HepG2 (cell line): ENCODE data around the gene UPF3A. TPM values are rescaled to one million over a fixed set of nuclear protein-coding genes. Genes with fewer than 3 reads are reported as not detected.
A peak's percentile ranks its signal among the peaks of the same experiment; 100 is the strongest.

ENCODE experiments used
- FOXM1 ChIP-seq: sonication (generic); formaldehyde crosslinking; IDR thresholded peaks from 2 replicates; pipeline ENCODE4 v1.5.0; 2020; ENCODE audit warnings: missing genetic modification reagents
- KLF13 ChIP-seq: sonication (generic); formaldehyde crosslinking; IDR thresholded peaks from 2 replicates; pipeline ENCODE4 v1.4.0; 2020; ENCODE audit warnings: mild to moderate bottlenecking, missing genetic modification reagents
- MBD4 ChIP-seq: IDR thresholded peaks from 2 replicates; pipeline ENCODE4 v1.6.1; 2012; ENCODE audit warnings: low read length, inconsistent platforms, borderline replicate concordance
- TIGD3 ChIP-seq: sonication (generic); formaldehyde crosslinking; IDR thresholded peaks from 2 replicates; pipeline ENCODE4 v1.5.1; 2020; ENCODE audit warnings: mild to moderate bottlenecking, missing genetic modification reagents, borderline replicate concordance
- ZBTB7A ChIP-seq: sonication (generic); formaldehyde crosslinking; IDR thresholded peaks from 2 replicates; pipeline ENCODE4 v1.8.0; 2022; ENCODE audit warnings: mild to moderate bottlenecking, missing genetic modification reagents
- ZEB1 ChIP-seq: IDR thresholded peaks from 2 replicates; pipeline ENCODE4 v1.6.1; 2012; ENCODE audit warnings: mild to moderate bottlenecking, low read depth, inconsistent platforms; ENCODE audit not compliant: insufficient replicate concordance
- ZNF20 ChIP-seq: sonication (generic); formaldehyde crosslinking; IDR thresholded peaks from 2 replicates; pipeline ENCODE4 v1.4.0; 2020; ENCODE audit warnings: mild to moderate bottlenecking, moderate library complexity, missing genetic modification reagents
- ZNF329 ChIP-seq: sonication (generic); formaldehyde crosslinking; IDR thresholded peaks from 2 replicates; pipeline ENCODE4 v1.9.0; 2021; ENCODE audit warnings: low read depth, mild to moderate bottlenecking, missing genetic modification reagents
- polyA plus RNA-seq, 8 experiments: library from polyadenylated mRNA; depleted of rRNA in 3 of 8; stranded (reverse) in 7 of 8; unstranded in 1 of 8; fragments of >200 nt; fragmentation: Illumina TruSeq in 4 of 8; extraction: Trizol in 4 of 8; gene quantifications; 2 replicates each; pipeline versions ENCODE4 v1.2.1 to v1.2.3, GENCODE V29; 2011 to 2016; ENCODE audit warnings: low read depth in 4 of 8, missing spikeins in 1 of 8, mixed read lengths in 1 of 8; ENCODE audit not compliant: insufficient read depth in 1 of 8
- total RNA-seq, 5 experiments: library from RNA; depleted of rRNA; stranded (reverse); fragments of >200 nt; fragmentation: Illumina TruSeq; extraction: Trizol; gene quantifications; 2 replicates each; pipeline ENCODE4 v1.2.3, GENCODE V29; 2016; ENCODE audit warnings: low read depth in 1 of 5
- TF ChIP-seq, protein P1 (sequence below): sonication (generic); formaldehyde crosslinking; conservative IDR thresholded peaks from 2 replicates; pipeline ENCODE4 v1.4.0; 2020; ENCODE audit warnings: missing genetic modification reagents
- TF ChIP-seq, protein P2 (sequence below): sonication (generic); formaldehyde crosslinking; IDR thresholded peaks from 2 replicates; pipeline ENCODE4 v1.4.0; 2020; ENCODE audit warnings: missing genetic modification reagents, mild to moderate bottlenecking, borderline replicate concordance
- TF ChIP-seq, protein P3 (sequence below), 2 experiments: fragments of 450-650 bp in 1 of 2; sonication (generic) in 1 of 2; formaldehyde crosslinking in 1 of 2; IDR thresholded peaks; 2 replicates each; pipeline versions ENCODE4 v1.6.1 to v1.8.0; 2016 to 2022; ENCODE audit warnings: antibody characterized with exemption in 1 of 2, mild to moderate bottlenecking in 1 of 2, missing genetic modification reagents in 1 of 2

Gene UPF3A
- total and polyA plus RNA-seq, 2 of the 13 experiments (the other 11 are each of a cell fraction or from before 2014, with no cell fraction given), result 60.2 to 63.8 TPM

DNA sequence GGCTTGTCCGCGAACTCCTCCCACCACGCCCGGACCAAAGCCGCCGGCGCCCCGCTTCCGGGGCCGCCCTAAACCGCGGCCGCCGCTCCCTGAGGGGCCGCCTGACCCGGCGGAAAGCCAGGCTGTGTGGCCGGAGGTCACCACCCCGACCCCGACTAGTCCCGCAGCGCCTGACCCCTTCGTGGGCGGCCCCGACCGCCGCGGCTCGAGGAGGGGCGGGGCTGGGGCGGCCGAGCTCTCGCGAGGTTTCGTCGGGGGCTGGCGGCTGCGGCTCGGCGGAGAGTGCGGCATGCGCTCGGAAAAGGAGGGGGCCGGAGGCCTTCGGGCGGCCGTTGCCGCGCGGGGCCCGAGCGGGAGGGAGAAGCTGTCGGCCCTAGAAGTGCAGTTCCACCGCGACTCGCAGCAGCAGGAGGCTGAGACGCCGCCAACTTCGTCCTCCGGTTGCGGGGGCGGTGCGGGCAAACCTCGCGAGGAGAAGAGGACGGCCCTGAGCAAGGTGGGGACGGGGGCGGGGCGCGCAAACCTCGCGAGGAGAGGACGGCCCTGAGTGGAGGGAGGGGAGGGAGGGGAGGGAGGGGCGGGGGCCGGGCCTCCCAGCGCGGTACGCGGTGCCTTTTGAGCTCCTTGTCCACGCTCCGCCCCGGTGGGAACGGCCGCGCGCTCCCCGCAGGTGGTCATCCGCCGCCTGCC lies at the start of gene UPF3A (continued):
- TF ChIP-seq, protein P1, sequence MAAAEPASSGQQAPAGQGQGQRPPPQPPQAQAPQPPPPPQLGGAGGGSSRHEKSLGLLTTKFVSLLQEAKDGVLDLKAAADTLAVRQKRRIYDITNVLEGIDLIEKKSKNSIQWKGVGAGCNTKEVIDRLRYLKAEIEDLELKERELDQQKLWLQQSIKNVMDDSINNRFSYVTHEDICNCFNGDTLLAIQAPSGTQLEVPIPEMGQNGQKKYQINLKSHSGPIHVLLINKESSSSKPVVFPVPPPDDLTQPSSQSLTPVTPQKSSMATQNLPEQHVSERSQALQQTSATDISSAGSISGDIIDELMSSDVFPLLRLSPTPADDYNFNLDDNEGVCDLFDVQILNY (CRISPR knock-in tag), result no peak
- TF ChIP-seq, protein P2, sequence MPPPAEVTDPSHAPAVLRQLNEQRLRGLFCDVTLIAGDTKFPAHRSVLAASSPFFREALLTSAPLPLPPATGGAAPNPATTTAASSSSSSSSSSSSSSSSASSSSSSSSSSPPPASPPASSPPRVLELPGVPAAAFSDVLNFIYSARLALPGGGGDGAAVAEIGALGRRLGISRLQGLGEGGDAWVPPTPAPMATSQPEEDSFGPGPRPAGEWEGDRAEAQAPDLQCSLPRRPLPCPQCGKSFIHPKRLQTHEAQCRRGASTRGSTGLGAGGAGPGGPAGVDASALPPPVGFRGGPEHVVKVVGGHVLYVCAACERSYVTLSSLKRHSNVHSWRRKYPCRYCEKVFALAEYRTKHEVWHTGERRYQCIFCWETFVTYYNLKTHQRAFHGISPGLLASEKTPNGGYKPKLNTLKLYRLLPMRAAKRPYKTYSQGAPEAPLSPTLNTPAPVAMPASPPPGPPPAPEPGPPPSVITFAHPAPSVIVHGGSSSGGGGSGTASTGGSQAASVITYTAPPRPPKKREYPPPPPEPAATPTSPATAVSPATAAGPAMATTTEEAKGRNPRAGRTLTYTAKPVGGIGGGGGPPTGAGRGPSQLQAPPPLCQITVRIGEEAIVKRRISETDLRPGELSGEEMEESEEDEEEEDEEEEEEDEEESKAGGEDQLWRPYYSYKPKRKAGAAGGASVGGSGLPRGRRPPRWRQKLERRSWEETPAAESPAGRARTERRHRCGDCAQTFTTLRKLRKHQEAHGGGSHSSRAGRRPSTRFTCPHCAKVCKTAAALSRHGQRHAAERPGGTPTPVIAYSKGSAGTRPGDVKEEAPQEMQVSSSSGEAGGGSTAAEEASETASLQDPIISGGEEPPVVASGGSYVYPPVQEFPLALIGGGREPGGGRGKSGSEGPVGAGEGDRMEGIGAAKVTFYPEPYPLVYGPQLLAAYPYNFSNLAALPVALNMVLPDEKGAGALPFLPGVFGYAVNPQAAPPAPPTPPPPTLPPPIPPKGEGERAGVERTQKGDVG (CRISPR knock-in tag), result no peak
- TF ChIP-seq FOXM1 (CRISPR knock-in tag) (no peak), KLF13 (CRISPR knock-in tag) (no peak), ZNF20 (CRISPR knock-in tag) (no peak), ZNF329 (CRISPR knock-in tag) (no peak), MBD4 (no peak), TIGD3 (CRISPR knock-in tag) (no peak), ZEB1 (no peak), ZBTB7A (no peak)
- TF ChIP-seq, protein P3, sequence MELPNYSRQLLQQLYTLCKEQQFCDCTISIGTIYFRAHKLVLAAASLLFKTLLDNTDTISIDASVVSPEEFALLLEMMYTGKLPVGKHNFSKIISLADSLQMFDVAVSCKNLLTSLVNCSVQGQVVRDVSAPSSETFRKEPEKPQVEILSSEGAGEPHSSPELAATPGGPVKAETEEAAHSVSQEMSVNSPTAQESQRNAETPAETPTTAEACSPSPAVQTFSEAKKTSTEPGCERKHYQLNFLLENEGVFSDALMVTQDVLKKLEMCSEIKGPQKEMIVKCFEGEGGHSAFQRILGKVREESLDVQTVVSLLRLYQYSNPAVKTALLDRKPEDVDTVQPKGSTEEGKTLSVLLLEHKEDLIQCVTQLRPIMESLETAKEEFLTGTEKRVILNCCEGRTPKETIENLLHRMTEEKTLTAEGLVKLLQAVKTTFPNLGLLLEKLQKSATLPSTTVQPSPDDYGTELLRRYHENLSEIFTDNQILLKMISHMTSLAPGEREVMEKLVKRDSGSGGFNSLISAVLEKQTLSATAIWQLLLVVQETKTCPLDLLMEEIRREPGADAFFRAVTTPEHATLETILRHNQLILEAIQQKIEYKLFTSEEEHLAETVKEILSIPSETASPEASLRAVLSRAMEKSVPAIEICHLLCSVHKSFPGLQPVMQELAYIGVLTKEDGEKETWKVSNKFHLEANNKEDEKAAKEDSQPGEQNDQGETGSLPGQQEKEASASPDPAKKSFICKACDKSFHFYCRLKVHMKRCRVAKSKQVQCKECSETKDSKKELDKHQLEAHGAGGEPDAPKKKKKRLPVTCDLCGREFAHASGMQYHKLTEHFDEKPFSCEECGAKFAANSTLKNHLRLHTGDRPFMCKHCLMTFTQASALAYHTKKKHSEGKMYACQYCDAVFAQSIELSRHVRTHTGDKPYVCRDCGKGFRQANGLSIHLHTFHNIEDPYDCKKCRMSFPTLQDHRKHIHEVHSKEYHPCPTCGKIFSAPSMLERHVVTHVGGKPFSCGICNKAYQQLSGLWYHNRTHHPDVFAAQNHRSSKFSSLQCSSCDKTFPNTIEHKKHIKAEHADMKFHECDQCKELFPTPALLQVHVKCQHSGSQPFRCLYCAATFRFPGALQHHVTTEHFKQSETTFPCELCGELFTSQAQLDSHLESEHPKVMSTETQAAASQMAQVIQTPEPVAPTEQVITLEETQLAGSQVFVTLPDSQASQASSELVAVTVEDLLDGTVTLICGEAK (IDR thresholded peaks at IDR 0.05), result no peak
- TF ChIP-seq, protein P3 (CRISPR knock-in tag; IDR thresholded peaks at IDR 0.05), result peak; percentile 60; the same call in 1 of the 2 replicates
